CD4-positive, CD25-positive, alpha-beta regulatory T cell (primary cell): ENCODE measurements around the gene PTHLH. TPM values are rescaled to one million over a fixed set of nuclear protein-coding genes. Genes with fewer than 3 reads are reported as not detected.

Experiments
- ATAC-seq, 2 donors: fragments of 150-1000 bp; cut with Tn5 transposase; one replicate each; pipeline ENCODE4 v1.10.0; 2021; ENCODE audit warnings: low read depth in 2 of 2, moderate number of reproducible peaks in 2 of 2, moderate library complexity in 1 of 2
- DNase-seq, 3 donors: peaks; one replicate each; pipeline versions ENCODE4 v3.0.0 to v3.0.0-alpha.2; 2012 to 2022; ENCODE audit warnings: mixed read lengths in 1 of 3
- H3K27ac ChIP-seq: one replicate; pipeline ENCODE4 v1.7.0; 2013; ENCODE audit warnings: mild to moderate bottlenecking, low read length; ENCODE audit not compliant: insufficient read depth, poor library complexity, severe bottlenecking
- H3K27me3 ChIP-seq: one replicate; pipeline ENCODE4 v1.7.0; 2013; ENCODE audit warnings: low read length; ENCODE audit not compliant: control insufficient read depth, insufficient read depth
- H3K36me3 ChIP-seq: one replicate; pipeline ENCODE4 v1.7.0; 2013; ENCODE audit warnings: mild to moderate bottlenecking, low read length, moderate library complexity; ENCODE audit not compliant: control insufficient read depth, insufficient read depth
- H3K4me1 ChIP-seq: 2 replicates; pipeline ENCODE4 v1.7.0; 2013; ENCODE audit warnings: mild to moderate bottlenecking, low read length; ENCODE audit not compliant: insufficient read depth, control insufficient read depth, poor library complexity, severe bottlenecking
- H3K4me3 ChIP-seq: one replicate; pipeline ENCODE4 v1.7.0; 2013; ENCODE audit warnings: low read depth, mild to moderate bottlenecking, low read length, moderate library complexity
- H3K9me3 ChIP-seq, 2 experiments: 1 replicate in 1 of 2; 2 replicates in 1 of 2; pipeline ENCODE4 v1.7.0; 2013; ENCODE audit warnings: low read length in 2 of 2, mild to moderate bottlenecking in 1 of 2, moderate library complexity in 1 of 2; ENCODE audit not compliant: control insufficient read depth in 2 of 2
- H3K27ac Mint-ChIP-seq, 3 donors: one replicate each; pipeline ENCODE4 v1.8.0; 2020 to 2022; ENCODE audit warnings: mild to moderate bottlenecking in 3 of 3, mixed read lengths in 3 of 3, moderate library complexity in 2 of 3
- H3K27me3 Mint-ChIP-seq: one replicate; pipeline ENCODE4 v1.8.0; 2022; ENCODE audit warnings: mild to moderate bottlenecking, mixed read lengths
- H3K36me3 Mint-ChIP-seq: one replicate; pipeline ENCODE4 v1.8.0; 2020; ENCODE audit warnings: mixed read lengths
- H3K4me1 Mint-ChIP-seq, 4 donors: one replicate each; pipeline ENCODE4 v1.8.0; 2020 to 2022; ENCODE audit warnings: mixed read lengths in 4 of 4, mild to moderate bottlenecking in 1 of 4
- H3K4me3 Mint-ChIP-seq, 4 donors: one replicate each; pipeline ENCODE4 v1.8.0; 2020 to 2022; ENCODE audit warnings: mild to moderate bottlenecking in 4 of 4, mixed read lengths in 4 of 4, moderate library complexity in 3 of 4
- H3K9me3 Mint-ChIP-seq, 7 donors: one replicate each; pipeline ENCODE4 v1.8.0; 2020 to 2022; ENCODE audit warnings: mixed read lengths in 7 of 7, mild to moderate bottlenecking in 3 of 7, moderate library complexity in 2 of 7
- polyA plus RNA-seq, 4 donors: library from polyadenylated mRNA; unstranded; fragments of 300-500 nt; fragmentation: Illumina TruSeq; gene quantifications; one replicate each; pipeline ENCODE4 v1.2.3, GENCODE V29; 2021
- total RNA-seq: library from RNA; stranded (reverse); gene quantifications from one replicate; pipeline ENCODE4 v1.2.3, GENCODE V29; 2022

Gene PTHLH
- total and polyA plus RNA-seq, 5 donors from 2014 or later: 0.15 TPM; not detected in 4

GRCh38 chr12:28010036-28010435 lies 37.5 kb upstream of the PTHLH start:
- Mint-ChIP-seq H3K4me1 (no peaks in the 10 kb centered on the region), H3K36me3 (no peaks in the 10 kb centered on the region), H3K4me3 (no peak overlapping the region), H3K9me3 (peaks cover 0 to 5% (median 0%) of the 10 kb centered on the region in 7 donors), H3K27ac (no peak overlapping the region), H3K27me3 (peaks cover 11% of the 10 kb centered on the region)
- H3K27ac ChIP-seq: no peak overlapping the region
- H3K4me1 ChIP-seq: no peaks in the 10 kb centered on the region
- no peaks in the 10 kb centered on the region for H3K9me3 ChIP-seq
- H3K4me3 ChIP-seq: no peak overlapping the region
- DNase-seq (no peak), ATAC-seq (no peak)
- H3K27me3 ChIP-seq: no peaks in the 10 kb centered on the region
- no peaks in the 10 kb centered on the region for H3K36me3 ChIP-seq

- ATAC-seq (no peak), DNase-seq (no peak)
- Mint-ChIP-seq H3K4me3 (no peak overlapping the region), H3K9me3 (peaks cover 0 to 10% (median 1%) of the 10 kb centered on the region in 7 donors), H3K4me1 (no peaks in the 10 kb centered on the region), H3K36me3 (no peaks in the 10 kb centered on the region), H3K27ac (no peak overlapping the region), H3K27me3 (peaks cover 21% of the 10 kb centered on the region)
- H3K36me3 ChIP-seq: no peaks in the 10 kb centered on the region
- no peak overlapping the region for H3K27ac ChIP-seq
- H3K4me3 ChIP-seq: no peak overlapping the region
- H3K9me3 ChIP-seq: no peaks in the 10 kb centered on the region
- no peaks in the 10 kb centered on the region for H3K4me1 ChIP-seq
- no peaks in the 10 kb centered on the region for H3K27me3 ChIP-seq
These were observed 27.4 kb upstream of the PTHLH start for GRCh38 chr12:27999970-28000369.

- H3K4me1 Mint-ChIP-seq: no peaks in the 10 kb centered on the region
- H3K36me3 Mint-ChIP-seq: no peaks in the 10 kb centered on the region
These were observed 27.0 kb upstream of the PTHLH start for GRCh38 chr12:27999521-27999920.

GRCh38 chr12:27998658-27999057 lies 26.1 kb upstream of the PTHLH start:
- Mint-ChIP-seq H3K9me3 (peaks cover 0 to 10% (median 1%) of the 10 kb centered on the region in 7 donors), H3K27me3 (peaks cover 21% of the 10 kb centered on the region), H3K27ac (no peak overlapping the region), H3K36me3 (no peaks in the 10 kb centered on the region), H3K4me1 (no peaks in the 10 kb centered on the region), H3K4me3 (no peak overlapping the region)
- Histone ChIP-seq H3K4me3 (no peak overlapping the region), H3K36me3 (no peaks in the 10 kb centered on the region), H3K27me3 (no peaks in the 10 kb centered on the region), H3K9me3 (no peaks in the 10 kb centered on the region), H3K4me1 (no peaks in the 10 kb centered on the region), H3K27ac (no peak overlapping the region)
- no peak for ATAC-seq
- peak in 1 of 3 donors; percentile 6 for DNase-seq

More at GRCh38 chr12:27999521-27999920, 27.0 kb upstream of the PTHLH start:
- Mint-ChIP-seq H3K9me3 (peaks cover 0 to 10% (median 1%) of the 10 kb centered on the region in 7 donors), H3K27ac (no peak overlapping the region), H3K27me3 (peaks cover 21% of the 10 kb centered on the region), H3K4me3 (no peak overlapping the region)
- H3K9me3 ChIP-seq: no peaks in the 10 kb centered on the region
- DNase-seq (no peak), ATAC-seq (no peak)
- no peak overlapping the region for H3K27ac ChIP-seq
- H3K27me3 ChIP-seq: no peaks in the 10 kb centered on the region
- H3K4me3 ChIP-seq: no peak overlapping the region
- no peaks in the 10 kb centered on the region for H3K4me1 ChIP-seq
- H3K36me3 ChIP-seq: no peaks in the 10 kb centered on the region

GRCh38 chr12:27998170-27998569 lies 25.6 kb upstream of the PTHLH start:
- Histone ChIP-seq H3K9me3 (no peaks in the 10 kb centered on the region), H3K4me3 (no peak overlapping the region), H3K4me1 (no peaks in the 10 kb centered on the region), H3K27ac (no peak overlapping the region), H3K27me3 (no peaks in the 10 kb centered on the region), H3K36me3 (no peaks in the 10 kb centered on the region)
- ATAC-seq (no peak), DNase-seq (no peak)
- peaks cover 0 to 10% (median 0%) of the 10 kb centered on the region in 7 donors for H3K9me3 Mint-ChIP-seq
- H3K4me3 Mint-ChIP-seq: no peak overlapping the region
- no peaks in the 10 kb centered on the region for H3K36me3 Mint-ChIP-seq
- H3K4me1 Mint-ChIP-seq: no peaks in the 10 kb centered on the region
- H3K27me3 Mint-ChIP-seq: peaks cover 21% of the 10 kb centered on the region
- no peak overlapping the region for H3K27ac Mint-ChIP-seq

GRCh38 chr12:27996761-27997160 lies 24.2 kb upstream of the PTHLH start:
- no peaks in the 10 kb centered on the region for H3K36me3 Mint-ChIP-seq
- no peaks in the 10 kb centered on the region for H3K4me1 Mint-ChIP-seq
- ATAC-seq (no peak), DNase-seq (no peak)
- no peaks in the 10 kb centered on the region for H3K9me3 ChIP-seq
- H3K36me3 ChIP-seq: no peaks in the 10 kb centered on the region
- H3K27me3 ChIP-seq: no peaks in the 10 kb centered on the region
- no peak overlapping the region for H3K27ac ChIP-seq
- no peak overlapping the region for H3K4me3 ChIP-seq
- no peaks in the 10 kb centered on the region for H3K4me1 ChIP-seq
- H3K27me3 Mint-ChIP-seq: peaks cover 21% of the 10 kb centered on the region
- H3K27ac Mint-ChIP-seq: no peak overlapping the region
- H3K9me3 Mint-ChIP-seq: peaks cover 0 to 8% (median 0%) of the 10 kb centered on the region in 7 donors
- H3K4me3 Mint-ChIP-seq: no peak overlapping the region

GRCh38 chr12:27995406-27995805 lies 22.9 kb upstream of the PTHLH start:
- peaks cover 0 to 8% (median 0%) of the 10 kb centered on the region in 7 donors for H3K9me3 Mint-ChIP-seq
- H3K4me1 Mint-ChIP-seq: no peaks in the 10 kb centered on the region
- DNase-seq (no peak), ATAC-seq (no peak)
- Histone ChIP-seq H3K4me1 (no peaks in the 10 kb centered on the region), H3K4me3 (no peak overlapping the region), H3K9me3 (no peaks in the 10 kb centered on the region), H3K27me3 (no peaks in the 10 kb centered on the region), H3K36me3 (no peaks in the 10 kb centered on the region), H3K27ac (no peak overlapping the region)
- peak overlapping the region in 1 of 3 donors; percentile 11 for H3K27ac Mint-ChIP-seq
- H3K36me3 Mint-ChIP-seq: no peaks in the 10 kb centered on the region
- peaks cover 17% of the 10 kb centered on the region for H3K27me3 Mint-ChIP-seq
- H3K4me3 Mint-ChIP-seq: no peak overlapping the region

- Histone ChIP-seq H3K27ac (no peak overlapping the region), H3K4me3 (no peak overlapping the region), H3K36me3 (no peaks in the 10 kb centered on the region), H3K27me3 (no peaks in the 10 kb centered on the region), H3K9me3 (no peaks in the 10 kb centered on the region), H3K4me1 (no peaks in the 10 kb centered on the region)
- peaks cover under 1% of the 10 kb centered on the region for H3K27me3 Mint-ChIP-seq
- ATAC-seq: no peak
- H3K4me3 Mint-ChIP-seq: no peak overlapping the region
- no peaks in the 10 kb centered on the region for H3K4me1 Mint-ChIP-seq
- H3K27ac Mint-ChIP-seq: no peak overlapping the region
- DNase-seq: no peak
- H3K36me3 Mint-ChIP-seq: no peaks in the 10 kb centered on the region
- H3K9me3 Mint-ChIP-seq: peaks cover 0 to 3% (median 0%) of the 10 kb centered on the region in 7 donors
These were observed 16.2 kb upstream of the PTHLH start for GRCh38 chr12:27988594-27989233.
